Upper lobe of left lung (tissue), 6 donors: ENCODE measurements around the gene STAC3. TPM values are rescaled to one million over a fixed set of nuclear protein-coding genes. Genes with fewer than 3 reads are reported as not detected.

Experiments used
- ATAC-seq, 2 donors: fragments of 200-7000 bp; cut with Tn5 transposase; one replicate each; pipeline ENCODE4 v1.9.1; 2022; ENCODE audit warnings: mild to moderate bottlenecking in 2 of 2, moderate library complexity in 2 of 2; ENCODE audit not compliant: low FRiP score in 2 of 2
- DNase-seq, 2 donors: peaks; one replicate each; pipeline ENCODE4 v3.0.0-alpha.2; 2019 to 2020
- H3K27ac ChIP-seq, 4 donors: fragments of 200-600 bp; sonication (generic); one replicate each; pipeline ENCODE4 v1.5.1; 2016 to 2019
- H3K27me3 ChIP-seq, 4 donors: fragments of 200-600 bp; sonication (generic); one replicate each; pipeline ENCODE4 v1.5.1; 2017 to 2019
- H3K36me3 ChIP-seq, 4 donors: fragments of 200-600 bp; sonication (generic); one replicate each; pipeline ENCODE4 v1.5.1; 2016 to 2019
- H3K4me1 ChIP-seq, 4 donors: fragments of 200-600 bp; sonication (generic); one replicate each; pipeline ENCODE4 v1.5.1; 2018 to 2019
- H3K4me3 ChIP-seq, 4 donors: fragments of 200-600 bp; sonication (generic); one replicate each; pipeline ENCODE4 v1.5.1; 2017 to 2019; ENCODE audit warnings: mild to moderate bottlenecking in 2 of 4, moderate library complexity in 1 of 4
- H3K9me3 ChIP-seq, 4 donors: fragments of 200-600 bp; sonication (generic); one replicate each; pipeline ENCODE4 v1.5.1; 2018 to 2019
- CTCF ChIP-seq, 6 experiments: fragments of 450-650 bp in 4 of 6; fragments of 200-600 bp in 2 of 6; sonication (generic) in 2 of 6; IDR thresholded peaks; one replicate each; pipeline ENCODE4 v1.5.1; 2016 to 2019; ENCODE audit warnings: antibody characterized with exemption in 6 of 6
- EP300 ChIP-seq, 4 donors: sonication (generic); formaldehyde crosslinking; IDR thresholded peaks; one replicate each; pipeline ENCODE4 v1.5.1; 2017; ENCODE audit warnings: antibody characterized with exemption in 4 of 4, control low read depth in 2 of 4
- POLR2A ChIP-seq, 4 donors: fragments of 450-650 bp; IDR thresholded peaks; one replicate each; pipeline ENCODE4 v1.5.1; 2016 to 2017; ENCODE audit warnings: antibody characterized with exemption in 4 of 4, mild to moderate bottlenecking in 2 of 4
- POLR2AphosphoS5 ChIP-seq, 2 donors: sonication (generic); formaldehyde crosslinking; IDR thresholded peaks; one replicate each; pipeline ENCODE4 v1.5.1; 2017; ENCODE audit warnings: antibody characterized with exemption in 2 of 2
- WGBS, 2 donors: methylation state at CpG; one replicate each; pipeline ENCODE4 v1.1.5; 2017 to 2018; 5-methylcytosine and 5-hydroxymethylcytosine counted together
- total RNA-seq, 6 donors: library from RNA; depleted of rRNA in 4 of 6; stranded (reverse); fragments of >200 nt in 4 of 6; gene quantifications; one replicate each; pipeline versions ENCODE4 v1.1.0 to v1.2.1, GENCODE V29; 2016 to 2021
- donor health status: DM: no; HTN: no; CAD: no; lungs with moderate emphysema.
- donor health status: DM: no; HTN: yes; CAD: no; lungs with severe emphysema.

Gene STAC3
- total RNA-seq, 6 donors from 2014 or later = 4.3 to 10.5 (median 5.6) TPM

- H3K9me3 ChIP-seq = no peaks in the 10 kb centered on the region
- no peaks in the 10 kb centered on the region for H3K27me3 ChIP-seq
- ATAC-seq (no peak), DNase-seq (no peak)
- H3K4me3 ChIP-seq = no peak overlapping the region
- peaks cover 3 to 10% (median 8%) of the 10 kb centered on the region in 4 donors for H3K36me3 ChIP-seq
- H3K27ac ChIP-seq = no peak overlapping the region
- no peaks in the 10 kb centered on the region for H3K4me1 ChIP-seq
- 78 to 84% methylated on average over 3 of the region's 3 CpGs for WGBS, 2 donors
- TF ChIP-seq POLR2AphosphoS5 (IDR thresholded peaks at IDR 0.05) (no peak), CTCF (IDR thresholded peaks at IDR 0.05) (no peak), POLR2A (IDR thresholded peaks at IDR 0.05) (no peak), EP300 (IDR thresholded peaks at IDR 0.05) (no peak)
Measured at GRCh38 chr12:57250541-57250940, 446 bp downstream of the STAC3 start.

GRCh38 chr12:57248934-57249742 lies 1.8 kb downstream of the STAC3 start:
- no peak for DNase-seq
- Histone ChIP-seq H3K27ac (no peak overlapping the region), H3K4me3 (peak overlapping the region in 2 of 4 donors; percentile 4 to 19), H3K9me3 (no peaks in the 10 kb centered on the region), H3K36me3 (no peaks in the 10 kb centered on the region), H3K27me3 (peaks cover 0 to 2% (median 0%) of the 10 kb centered on the region in 4 donors), H3K4me1 (no peaks in the 10 kb centered on the region)
- TF ChIP-seq CTCF (IDR thresholded peaks at IDR 0.05) = no peak
- no peak for TF ChIP-seq EP300 (IDR thresholded peaks at IDR 0.05)
- TF ChIP-seq POLR2A (IDR thresholded peaks at IDR 0.05) = no peak
- 72 to 81% methylated on average over 7 of the region's 7 CpGs for WGBS, 2 donors
- ATAC-seq = peak in 1 of 2 donors; percentile 66

GRCh38 chr12:57247041-57247440 lies 3.9 kb downstream of the STAC3 start:
- Histone ChIP-seq H3K27me3 (peaks cover 0 to 21% (median 8%) of the 10 kb centered on the region in 4 donors), H3K27ac (no peak overlapping the region), H3K4me1 (peaks cover 18 to 21% (median 20%) of the 10 kb centered on the region in 4 donors), H3K4me3 (no peak overlapping the region), H3K36me3 (no peaks in the 10 kb centered on the region), H3K9me3 (no peaks in the 10 kb centered on the region)
- ATAC-seq (no peak), DNase-seq (no peak)
- TF ChIP-seq POLR2A (IDR thresholded peaks at IDR 0.05) = no peak
- TF ChIP-seq CTCF (IDR thresholded peaks at IDR 0.05) = no peak
- TF ChIP-seq EP300 (IDR thresholded peaks at IDR 0.05) = no peak
- TF ChIP-seq POLR2AphosphoS5 (IDR thresholded peaks at IDR 0.05) = no peak
- WGBS, 2 donors = 93 to 100% methylated on average over 1 of the region's 1 CpG

GRCh38 chr12:57244312-57244696 lies 6.7 kb downstream of the STAC3 start:
- peaks cover 44 to 48% (median 46%) of the 10 kb centered on the region in 4 donors for H3K4me1 ChIP-seq
- no peak for DNase-seq
- 58 to 67% methylated on average over 6 of the region's 6 CpGs for WGBS, 2 donors

More at GRCh38 chr12:57244312-57244696, 6.7 kb downstream of the STAC3 start:
- ATAC-seq = no peak
- TF ChIP-seq CTCF (IDR thresholded peaks at IDR 0.05) = no peak
- no peak for TF ChIP-seq EP300 (IDR thresholded peaks at IDR 0.05)
- TF ChIP-seq POLR2A (IDR thresholded peaks at IDR 0.05) = no peak
- TF ChIP-seq POLR2AphosphoS5 (IDR thresholded peaks at IDR 0.05) = no peak
- no peaks in the 10 kb centered on the region for H3K9me3 ChIP-seq
- H3K4me3 ChIP-seq = no peak overlapping the region
- H3K27ac ChIP-seq = no peak overlapping the region
- no peaks in the 10 kb centered on the region for H3K36me3 ChIP-seq
- H3K27me3 ChIP-seq = peaks cover 2 to 45% (median 25%) of the 10 kb centered on the region in 4 donors
